ENCODE data around the gene TSPAN31. TPM values are rescaled to one million over a fixed set of nuclear protein-coding genes. Genes with fewer than 3 reads are reported as not detected.
A peak's percentile ranks its signal among the peaks of the same experiment; 100 is the strongest.

Gene TSPAN31
- total RNA-seq, 2 experiments from 2014 or later, result 18.6 to 22.3 TPM

- Mint-ChIP-seq H3K36me3 (ENCODE audit: low read depth) (peaks cover 35% of the 10 kb centered on the region), H3K9me3 (no peaks in the 10 kb centered on the region), H3K27ac (peak overlapping the region; percentile 77), H3K4me1 (peaks cover 61% of the 10 kb centered on the region), H3K27me3 (no peaks in the 10 kb centered on the region), H3K4me3 (peak overlapping the region; percentile 78)
- no peak for DNase-seq
- CTCF ChIA-PET, result interaction anchor here (1.0 to 3.9 kb wide), 2 partner anchors 12 to 24 kb away, joined by 3 to 56 read pairs; partner anchors contain the start of gene CYP27B1
- POLR2A ChIA-PET, result no interaction called here
These were observed 9.0 kb downstream of the TSPAN31 start for GRCh38 chr12:57753756-57754337.

DNA sequence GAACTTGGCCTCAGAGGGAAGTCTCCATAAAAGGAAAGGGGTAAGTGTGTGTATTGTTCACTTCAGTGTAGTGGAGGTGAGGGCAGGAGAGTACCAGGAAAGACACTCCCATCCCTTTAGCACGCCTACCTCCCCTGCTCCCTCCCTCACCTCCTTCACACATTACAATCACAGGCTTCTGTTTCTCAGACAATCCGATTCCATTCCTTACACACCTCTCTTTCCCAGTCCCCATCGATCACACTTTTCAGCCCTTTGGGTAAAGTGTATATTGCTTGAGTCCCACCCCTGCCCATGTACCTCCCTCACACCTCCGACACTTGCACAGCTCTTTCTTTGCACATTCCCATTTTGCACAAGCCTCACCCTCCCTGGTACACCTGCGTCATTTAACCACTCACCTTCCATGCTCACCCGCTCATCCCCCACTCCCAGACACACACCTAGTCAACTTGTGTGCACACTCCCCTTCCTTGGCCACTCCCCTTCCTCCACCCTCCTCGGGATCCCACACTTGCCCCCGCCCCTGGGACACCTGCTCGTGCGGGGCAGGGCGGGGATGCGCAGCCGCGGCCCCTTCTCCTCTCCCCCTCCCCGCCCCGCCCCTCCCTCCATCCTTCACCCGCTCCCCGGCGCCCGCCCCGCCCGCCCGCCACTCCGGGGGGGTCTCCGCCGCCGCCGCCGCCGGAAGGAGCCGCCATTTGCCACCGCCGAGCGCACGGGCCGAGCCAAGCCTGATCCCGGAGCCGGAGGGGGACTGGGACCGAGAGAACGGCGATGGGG, 9.8 kb downstream of the TSPAN31 start, which contains the start of gene MARCHF9:
MARCHF9 (plus strand) TSS at position 693 of the 783 bp plus-strand sequence. CDS start 426 bp downstream, outside the sequence.
- Mint-ChIP-seq H3K27me3 (no peaks in the 10 kb centered on the region), H3K4me1 (peaks cover 60% of the 10 kb centered on the region)

GRCh38 chr12:57755194-57755453, 10.3 kb downstream of the TSPAN31 start:
- Mint-ChIP-seq H3K4me3 (peak overlapping the region; percentile 34), H3K27ac (no peak overlapping the region), H3K36me3 (ENCODE audit: low read depth) (peaks cover 35% of the 10 kb centered on the region), H3K4me1 (peaks cover 62% of the 10 kb centered on the region), H3K27me3 (no peaks in the 10 kb centered on the region), H3K9me3 (no peaks in the 10 kb centered on the region)
- CTCF ChIA-PET, result interaction anchor here (3.9 kb wide), 1 partner anchor 11 kb away, joined by 56 read pairs; the partner anchor contains the start of gene CYP27B1
- POLR2A ChIA-PET, result no interaction called here
- no peak for DNase-seq

More for the DNA sequence above, 9.8 kb downstream of the TSPAN31 start, which contains the start of gene MARCHF9:
- peak; percentile 91 for DNase-seq
- Mint-ChIP-seq H3K9me3 (no peaks in the 10 kb centered on the region), H3K27ac (peak within 1 kb of the TSS; percentile 77), H3K4me3 (peak within 1 kb of the TSS; percentile 78), H3K36me3 (ENCODE audit: low read depth) (peaks cover 35% of the 10 kb centered on the region)
- POLR2A ChIA-PET, result no interaction called here
- CTCF ChIA-PET, result interaction anchor here (1.0 to 3.9 kb wide), 2 partner anchors 12 to 25 kb away, joined by 3 to 56 read pairs; partner anchors contain the start of gene CYP27B1

- CTCF ChIA-PET, result interaction anchor here (0.5 to 3.9 kb wide), 10 partner anchors 8 to 172 kb away, joined by 3 to 56 read pairs (median 4); partner anchors contain the start of genes CYP27B1, TSFM and TSPAN31
- peaks cover 56% of the 10 kb centered on the region for H3K4me1 Mint-ChIP-seq
- H3K27ac Mint-ChIP-seq, result peak overlapping the region; percentile 63
- POLR2A ChIA-PET, result no interaction called here
- no peaks in the 10 kb centered on the region for H3K9me3 Mint-ChIP-seq
- peak; percentile 32 for DNase-seq
- H3K27me3 Mint-ChIP-seq, result no peaks in the 10 kb centered on the region
- peak overlapping the region; percentile 77 for H3K4me3 Mint-ChIP-seq
- peaks cover 29% of the 10 kb centered on the region for H3K36me3 Mint-ChIP-seq (ENCODE audit: low read depth)
These were observed 10.9 kb downstream of the TSPAN31 start for GRCh38 chr12:57755454-57756372.

DNA sequence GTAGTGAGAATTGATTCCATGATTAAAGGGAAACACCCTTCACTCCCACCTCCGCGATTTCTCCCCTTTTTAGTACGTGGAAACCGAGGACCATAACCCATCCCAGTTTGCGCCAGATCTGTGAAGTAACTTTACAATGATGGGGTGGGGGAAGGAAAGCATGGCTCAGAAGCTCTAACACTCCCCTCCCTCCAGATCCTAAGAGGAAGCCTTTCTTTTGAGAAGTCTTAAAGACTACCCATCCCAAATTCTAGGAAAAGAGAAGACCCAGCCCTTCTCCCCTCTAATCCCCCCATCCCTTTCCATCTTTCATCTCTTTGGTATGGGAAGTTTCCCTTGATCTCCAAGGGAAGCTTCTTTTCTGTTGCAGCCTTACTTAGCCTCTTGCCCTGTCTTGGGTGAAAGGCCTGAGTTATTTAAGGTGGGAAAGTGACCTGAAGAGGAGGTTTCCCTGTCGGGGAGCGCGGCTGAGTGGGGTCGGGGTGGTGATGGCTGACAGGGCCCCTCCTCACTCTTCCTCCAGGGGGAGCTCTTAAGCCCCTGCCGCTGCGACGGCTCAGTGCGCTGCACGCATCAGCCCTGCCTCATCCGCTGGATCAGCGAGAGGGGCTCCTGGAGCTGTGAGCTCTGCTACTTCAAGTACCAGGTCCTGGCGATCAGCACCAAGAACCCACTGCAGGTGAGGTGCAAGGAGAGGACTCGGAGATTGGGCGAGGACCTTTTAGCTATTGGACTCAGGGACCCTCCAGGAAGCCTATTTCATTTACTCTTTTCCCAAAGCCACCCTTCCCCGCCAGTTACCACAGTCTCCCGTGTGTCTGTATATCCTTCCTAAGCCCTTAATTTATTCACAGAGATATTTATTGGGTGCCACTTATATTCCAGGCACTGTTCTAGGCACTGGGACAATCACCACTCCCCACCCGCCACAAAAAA, 11.8 kb downstream of the TSPAN31 start:
- H3K4me3 Mint-ChIP-seq, result peak overlapping the region; percentile 77
- H3K27ac Mint-ChIP-seq, result peak overlapping the region; percentile 76
- peaks cover 20% of the 10 kb centered on the region for H3K36me3 Mint-ChIP-seq (ENCODE audit: low read depth)
- no peaks in the 10 kb centered on the region for H3K9me3 Mint-ChIP-seq
- ChIA-PET POLR2A (no interaction called here), CTCF (interaction anchor here (0.5 to 3.9 kb wide), 23 partner anchors 9 to 173 kb away, joined by 3 to 56 read pairs (median 4); partner anchors contain the start of genes CYP27B1, EEF1AKMT3, METTL1 and TSFM)
- H3K4me1 Mint-ChIP-seq, result peaks cover 47% of the 10 kb centered on the region
- DNase-seq, result peak; percentile 72
- no peaks in the 10 kb centered on the region for H3K27me3 Mint-ChIP-seq

DNA sequence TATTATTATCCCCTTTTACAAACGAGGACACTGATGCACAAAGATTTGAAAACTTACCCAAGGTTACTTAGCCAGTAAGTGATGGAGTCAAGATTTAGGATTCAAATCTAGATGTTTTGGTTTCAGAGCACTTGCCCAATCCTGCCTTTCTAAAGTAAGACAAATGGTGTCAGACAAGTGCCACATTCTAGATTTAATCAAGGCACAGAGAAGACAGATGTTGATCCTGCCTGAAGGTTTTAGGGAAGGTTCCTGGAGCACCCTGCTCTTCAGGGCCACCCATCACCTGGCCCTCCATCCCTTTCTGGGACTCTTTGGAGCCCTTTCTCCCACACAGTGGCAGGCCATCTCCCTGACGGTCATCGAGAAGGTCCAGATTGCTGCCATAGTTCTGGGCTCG, 12.9 kb downstream of the TSPAN31 start:
- DNase-seq, result no peak
- Mint-ChIP-seq H3K27me3 (no peaks in the 10 kb centered on the region), H3K36me3 (ENCODE audit: low read depth) (peaks cover 17% of the 10 kb centered on the region), H3K4me1 (peaks cover 41% of the 10 kb centered on the region), H3K4me3 (no peak overlapping the region), H3K27ac (no peak overlapping the region), H3K9me3 (no peaks in the 10 kb centered on the region)
- POLR2A ChIA-PET, result no interaction called here
- CTCF ChIA-PET, result interaction anchor here (1.3 to 3.9 kb wide), 3 partner anchors 8 to 80 kb away, joined by 3 to 56 read pairs (median 4); partner anchors contain the start of gene CYP27B1

DNA sequence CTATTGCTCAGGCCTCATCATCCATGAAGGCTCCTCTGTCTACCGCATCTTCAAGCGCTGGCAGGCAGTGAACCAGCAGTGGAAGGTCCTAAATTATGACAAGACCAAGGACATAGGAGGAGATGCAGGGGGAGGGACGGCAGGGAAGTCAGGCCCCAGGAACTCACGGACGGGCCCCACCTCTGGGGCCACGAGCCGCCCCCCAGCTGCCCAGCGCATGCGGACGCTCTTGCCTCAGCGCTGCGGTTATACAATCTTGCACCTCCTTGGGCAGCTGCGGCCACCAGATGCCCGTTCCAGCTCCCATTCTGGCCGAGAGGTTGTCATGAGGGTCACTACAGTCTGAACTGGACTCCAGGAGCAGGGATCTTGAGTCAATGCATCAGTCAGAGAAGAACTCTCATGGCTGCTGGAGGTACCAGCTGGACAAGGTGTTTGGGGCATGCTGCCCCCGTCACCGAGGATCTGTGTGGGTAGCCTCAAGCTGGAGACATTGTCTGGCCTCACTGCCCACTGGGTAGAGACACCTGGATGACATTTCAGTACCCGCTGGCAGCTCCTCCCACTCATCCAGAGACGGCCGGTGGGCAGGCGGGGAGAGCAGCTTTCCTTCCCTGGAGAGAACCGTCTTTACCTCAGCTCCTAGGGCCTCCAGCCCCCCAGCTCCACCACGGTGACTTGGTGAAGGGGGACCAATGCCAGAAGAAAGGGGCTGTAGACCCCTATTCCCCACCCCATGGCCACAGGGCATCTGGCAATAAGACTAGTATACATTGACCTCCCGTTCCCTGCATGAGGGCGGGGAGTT, 13.9 kb downstream of the TSPAN31 start:
- Mint-ChIP-seq H3K27me3 (peaks cover 2% of the 10 kb centered on the region), H3K4me3 (no peak overlapping the region), H3K4me1 (peaks cover 33% of the 10 kb centered on the region), H3K9me3 (no peaks in the 10 kb centered on the region), H3K27ac (no peak overlapping the region), H3K36me3 (ENCODE audit: low read depth) (peaks cover 20% of the 10 kb centered on the region)
- DNase-seq, result no peak
- ChIA-PET CTCF (interaction anchor here (0.8 to 2.3 kb wide), 10 partner anchors 9 to 146 kb away, joined by 3 to 12 read pairs (median 3); partner anchors contain the start of genes CYP27B1 and TSFM), POLR2A (no interaction called here)

DNA sequence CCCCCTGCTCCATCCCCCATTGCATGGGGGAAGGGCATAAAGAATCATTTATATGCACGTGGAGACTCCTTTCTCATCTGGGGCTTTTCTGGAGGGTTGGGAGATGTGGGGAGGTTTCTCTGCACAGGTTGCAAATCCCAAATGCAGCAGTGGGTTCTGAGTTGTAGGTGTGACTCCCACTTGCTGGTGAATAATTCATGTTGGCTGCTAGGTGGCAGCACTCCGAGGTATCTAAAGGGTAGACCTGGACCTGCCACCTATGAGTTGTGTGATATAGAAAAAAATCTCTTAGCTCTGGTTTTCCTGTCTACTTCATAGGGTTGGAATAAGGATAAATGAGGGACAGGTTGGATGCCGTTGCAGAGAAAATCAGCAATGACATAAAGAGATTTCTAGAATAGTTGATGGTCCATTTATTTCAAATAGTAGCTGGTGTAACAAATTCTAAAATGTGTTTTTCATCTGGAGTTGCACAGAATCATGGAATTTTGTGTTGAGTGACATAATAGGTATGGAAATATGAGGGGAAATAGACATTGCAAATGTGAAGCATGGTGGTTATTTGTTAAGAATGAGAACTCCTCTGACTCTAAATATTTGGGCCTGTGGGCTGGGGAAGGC, 14.6 kb downstream of the TSPAN31 start:
- Mint-ChIP-seq H3K4me3 (no peak overlapping the region), H3K27ac (no peak overlapping the region), H3K36me3 (ENCODE audit: low read depth) (peaks cover 20% of the 10 kb centered on the region), H3K4me1 (peaks cover 29% of the 10 kb centered on the region), H3K27me3 (peaks cover 6% of the 10 kb centered on the region), H3K9me3 (no peaks in the 10 kb centered on the region)
- CTCF ChIA-PET, result interaction anchor here (0.6 to 2.3 kb wide), 12 partner anchors 8 to 301 kb away, joined by 3 to 12 read pairs (median 3); partner anchors contain the start of genes CYP27B1 and TSFM
- DNase-seq, result peak; percentile 61
- POLR2A ChIA-PET, result no interaction called here

DNA sequence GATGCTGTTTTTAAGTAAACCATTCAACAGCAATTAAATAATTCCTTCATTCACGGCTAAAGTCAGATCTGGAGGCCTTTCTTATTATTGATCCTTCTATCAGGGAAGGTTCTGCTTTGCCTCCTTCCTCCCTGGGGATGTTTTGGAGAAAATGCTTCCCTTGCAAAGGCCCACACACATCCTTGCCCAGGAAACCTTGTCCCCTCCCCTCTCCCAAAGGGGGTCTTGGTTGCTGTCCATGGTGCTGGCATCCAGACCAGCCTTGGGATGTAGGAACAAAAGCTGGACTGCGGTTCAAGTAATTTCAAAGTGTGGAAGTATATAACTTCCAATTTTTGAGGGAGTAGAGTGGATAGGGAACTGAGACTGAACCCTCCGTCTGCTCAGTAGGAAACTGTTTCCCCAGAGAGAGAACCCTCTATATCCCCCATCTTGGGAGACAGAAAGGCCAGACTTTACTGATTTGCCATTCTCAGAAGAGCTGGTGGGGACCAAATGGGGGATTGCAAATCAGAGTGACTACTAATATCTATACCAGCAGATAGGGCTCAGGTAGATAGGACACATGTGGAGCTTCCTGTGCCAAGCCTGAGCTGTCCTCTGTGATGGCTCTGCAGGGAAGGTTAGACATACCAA, 15.6 kb downstream of the TSPAN31 start:
- Mint-ChIP-seq H3K27me3 (peaks cover 10% of the 10 kb centered on the region), H3K4me3 (no peak overlapping the region), H3K4me1 (peaks cover 37% of the 10 kb centered on the region), H3K27ac (no peak overlapping the region), H3K36me3 (ENCODE audit: low read depth) (peaks cover 20% of the 10 kb centered on the region), H3K9me3 (no peaks in the 10 kb centered on the region)
- DNase-seq, result no peak
- ChIA-PET POLR2A (no interaction called here), CTCF (interaction anchor here (1.3 to 2.3 kb wide), 5 partner anchors 10 to 302 kb away, joined by 3 to 7 read pairs (median 4); partner anchors contain the start of gene TSFM)

GRCh38 chr12:57761391-57761998, 16.7 kb downstream of the TSPAN31 start:
- Mint-ChIP-seq H3K4me1 (peaks cover 41% of the 10 kb centered on the region), H3K27ac (no peak overlapping the region), H3K36me3 (ENCODE audit: low read depth) (peaks cover 20% of the 10 kb centered on the region), H3K4me3 (no peak overlapping the region), H3K9me3 (no peaks in the 10 kb centered on the region), H3K27me3 (peaks cover 15% of the 10 kb centered on the region)
- no peak for DNase-seq
- ChIA-PET POLR2A (no interaction called here), CTCF (interaction anchor here (1.1 to 1.2 kb wide), 2 partner anchors 17 to 104 kb away, joined by 3 read pairs; partner anchors contain the start of gene TSPAN31)

Measured in activated CD4-positive, alpha-beta T cell treated with anti-CD3 and anti-CD28 coated beads, Interleukin-2, amount 10 ng/mL, durations not matched to agents 7 days and 5 days (primary cell).